Activated T-helper 1 cell treated with anti-CD3 and anti-CD28 coated beads, Interleukin-2, amount 50 U/mL, for 16 hours (primary cell): ENCODE data around the gene TCERG1L.
"Not testable (repeated sequence)": the region's sequence is repeated elsewhere in the genome, so short reads cannot be mapped to it uniquely, and the experiment has no call there.

Experiments
- DNase-seq, 2 donors: peaks; one replicate each; pipeline ENCODE4 v3.0.0-alpha.2; 2020; ENCODE audit warnings: low read depth in 1 of 2, low spot score in 1 of 2

Gene TCERG1L

GRCh38 chr10:131173484-131174210 is 137.9 kb downstream of the TCERG1L start:
- DNase-seq, result no peak

- no peak for DNase-seq
These were observed 139.1 kb downstream of the TCERG1L start for GRCh38 chr10:131172433-131172832.

- no peak for DNase-seq
These were observed 142.4 kb downstream of the TCERG1L start for GRCh38 chr10:131169146-131169545.

GRCh38 chr10:131168238-131168875 is 143.2 kb downstream of the TCERG1L start:
- DNase-seq, result no peak

- no peak for DNase-seq
These were observed 144.3 kb downstream of the TCERG1L start for GRCh38 chr10:131167036-131167860.

GRCh38 chr10:131166486-131166885 is 145.0 kb downstream of the TCERG1L start:
- no peak for DNase-seq

GRCh38 chr10:131165092-131165491 is 146.4 kb downstream of the TCERG1L start:
- DNase-seq, result no peak

- no peak for DNase-seq
These were observed 148.4 kb downstream of the TCERG1L start for GRCh38 chr10:131162866-131163843.

GRCh38 chr10:131162211-131162610 is 149.3 kb downstream of the TCERG1L start:
- DNase-seq, result no peak

- no peak for DNase-seq
These were observed 150.4 kb downstream of the TCERG1L start for GRCh38 chr10:131161087-131161486.

- no peak for DNase-seq
These were observed 151.2 kb downstream of the TCERG1L start for GRCh38 chr10:131160219-131160875.

- no peak for DNase-seq
These were observed 151.8 kb downstream of the TCERG1L start for GRCh38 chr10:131159771-131160170.

- DNase-seq, result no peak
These were observed 152.8 kb downstream of the TCERG1L start for GRCh38 chr10:131158695-131159094.

- DNase-seq, result no peak
These were observed 153.6 kb downstream of the TCERG1L start for GRCh38 chr10:131157899-131158298.

GRCh38 chr10:131155876-131156230 is 155.7 kb downstream of the TCERG1L start:
- no peak for DNase-seq

GRCh38 chr10:131155218-131155875 is 156.2 kb downstream of the TCERG1L start:
- no peak for DNase-seq

GRCh38 chr10:131154306-131155025 is 157.1 kb downstream of the TCERG1L start:
- DNase-seq, result no peak

GRCh38 chr10:131152456-131152855 is 159.1 kb downstream of the TCERG1L start:
- DNase-seq, result not testable (repeated sequence)

GRCh38 chr10:131150126-131150525 is 161.4 kb downstream of the TCERG1L start:
- DNase-seq, result no peak
